HepG2 (cell line): ENCODE results near the gene TDRD9. TPM values are rescaled to one million over a fixed set of nuclear protein-coding genes. Genes with fewer than 3 reads are reported as not detected.

Source experiments
- ATAC-seq: fragments of 200-7000 bp; cut with Tn5 transposase; 3 replicates; pipeline ENCODE4 v1.9.1; 2020; ENCODE audit warnings: mild to moderate bottlenecking, moderate library complexity
- BruUV-seq: library from RNA; stranded (reverse); fragments of 400-500 nt; replicated peaks from 2 replicates; lab custom pipeline; 2021; lab: Mats Ljungman, UMichigan
- CTCF ChIA-PET: fragments of 300-600 bp; formaldehyde crosslinking; extraction: SDS; loops from one replicate; lab custom pipeline; 2021; ENCODE audit warnings: low total read pairs, inconsistent platforms, low intra/inter-chr PET ratio; lab: Yijun Ruan, JAX
- POLR2A ChIA-PET: fragments of 350-600 bp; sonication (Branson Sonifier 250); formaldehyde crosslinking; loops from one replicate; lab custom pipeline; 2020; ENCODE audit warnings: antibody characterized with exemption, inconsistent platforms; lab: Yijun Ruan, JAX
- DNase-seq: peaks from one replicate; pipeline ENCODE4 v3.0.0-alpha.2; 2015; ENCODE audit warnings: low spot score
- FAIRE-seq: peaks from 3 replicates; lab custom pipeline; 2011; peaks lifted over from hg19 to GRCh38; lab: Jason Lieb, UNC
- H2AFZ ChIP-seq: one replicate; pipeline ENCODE4 v1.6.1; 2011; ENCODE audit warnings: low read length, inconsistent platforms
- H3K27ac ChIP-seq: fragments of 300-600 bp; 3 replicates; pipeline ENCODE4 v1.8.0; 2011; ENCODE audit warnings: mixed run types, mild to moderate bottlenecking, mixed read lengths, low read length, inconsistent platforms; ENCODE audit not compliant: insufficient read depth; ENCODE audit errors: extremely low read length
- H3K27me3 ChIP-seq, 2 experiments: fragments of 200-600 bp in 1 of 2; 2 replicates in 1 of 2; 3 replicates in 1 of 2; pipeline versions ENCODE4 v1.6.0 to v1.8.0; 2011; ENCODE audit warnings: low read length in 2 of 2, mild to moderate bottlenecking in 2 of 2, moderate library complexity in 2 of 2, inconsistent platforms in 1 of 2; ENCODE audit not compliant: insufficient read depth in 2 of 2, control insufficient read depth in 1 of 2
- H3K36me3 ChIP-seq, 2 experiments: fragments of 200-600 bp in 1 of 2; replicated peaks in 1 of 2; 2 replicates in 1 of 2; 3 replicates in 1 of 2; pipeline versions ENCODE4 v1.5.1 to v1.8.0; 2011; ENCODE audit warnings: low read length in 2 of 2, inconsistent platforms in 1 of 2; ENCODE audit not compliant: insufficient read depth in 2 of 2, control insufficient read depth in 1 of 2
- H3K4me1 ChIP-seq: 2 replicates; pipeline ENCODE4 v1.5.1; 2012; ENCODE audit warnings: low read length, inconsistent platforms; ENCODE audit not compliant: insufficient read depth
- H3K4me2 ChIP-seq: 2 replicates; pipeline ENCODE4 v1.6.0; 2011; ENCODE audit warnings: low read depth, low read length, inconsistent platforms
- H3K4me3 ChIP-seq, 3 experiments: fragments of 200-600 bp in 1 of 3; sonication (generic), shearing (Covaris generic) in 1 of 3; replicated peaks in 1 of 3; 2 replicates each; pipeline ENCODE4 v1.5.1; 2011 to 2016; ENCODE audit warnings: low read length in 3 of 3, inconsistent platforms in 2 of 3, low read depth in 2 of 3, mild to moderate bottlenecking in 2 of 3, control low read depth in 1 of 3, mixed read lengths in 1 of 3; ENCODE audit not compliant: insufficient read depth in 1 of 3
- H3K79me2 ChIP-seq: one replicate; pipeline ENCODE4 v1.6.1; 2011; ENCODE audit warnings: low read length, inconsistent platforms; ENCODE audit not compliant: insufficient read depth
- H3K9ac ChIP-seq: 2 replicates; pipeline ENCODE4 v1.6.0; 2011; ENCODE audit warnings: mild to moderate bottlenecking, low read depth, low read length, inconsistent platforms; ENCODE audit not compliant: insufficient read depth
- H3K9me3 ChIP-seq: 2 replicates; pipeline ENCODE4 v1.5.1; 2012; ENCODE audit warnings: mild to moderate bottlenecking, low read length
- H4K20me1 ChIP-seq: 2 replicates; pipeline ENCODE4 v1.6.0; 2011; ENCODE audit warnings: inconsistent platforms, mild to moderate bottlenecking, low read length, moderate library complexity; ENCODE audit not compliant: insufficient read depth
- GRHL1 ChIP-seq: sonication (generic); formaldehyde crosslinking; conservative IDR thresholded peaks from 2 replicates; pipeline ENCODE4 v1.8.0; 2022; ENCODE audit warnings: missing genetic modification reagents
- HNRNPLL ChIP-seq: fragments of 200-400 bp; formaldehyde crosslinking; IDR thresholded peaks from 2 replicates; pipeline ENCODE4 v1.6.1; 2017; ENCODE audit warnings: mild to moderate bottlenecking, low read depth, low read length; ENCODE audit not compliant: poor library complexity, severe bottlenecking
- JARID2 ChIP-seq: sonication (generic); formaldehyde crosslinking; IDR thresholded peaks from 2 replicates; pipeline ENCODE4 v1.8.1; 2023; ENCODE audit warnings: missing genetic modification reagents, inconsistent platforms; ENCODE audit not compliant: insufficient replicate concordance
- JDP2 ChIP-seq: sonication (generic); formaldehyde crosslinking; IDR thresholded peaks from 2 replicates; pipeline ENCODE4 v1.8.1; 2022; ENCODE audit warnings: missing genetic modification reagents, borderline replicate concordance
- MEF2D ChIP-seq: sonication (generic); formaldehyde crosslinking; IDR thresholded peaks from 2 replicates; pipeline ENCODE4 v1.5.1; 2020; ENCODE audit warnings: mild to moderate bottlenecking, missing genetic modification reagents
- ZBTB38 ChIP-seq: sonication (generic); formaldehyde crosslinking; IDR thresholded peaks from 2 replicates; pipeline ENCODE4 v1.5.1; 2020; ENCODE audit warnings: mild to moderate bottlenecking, missing genetic modification reagents
- ZNF891 ChIP-seq: sonication (generic); formaldehyde crosslinking; IDR thresholded peaks from 2 replicates; pipeline ENCODE4 v1.5.0; 2020; ENCODE audit warnings: mild to moderate bottlenecking, missing genetic modification reagents
- WGBS: methylation state at CpG from one replicate; pipeline ENCODE4 v1.1.6; 2017; ENCODE audit warnings: low lambda C conversion rate; 5-methylcytosine and 5-hydroxymethylcytosine counted together
- in situ Hi-C: cut with HindIII; loops from 2 replicates; pipeline ENCODE4 v1.10.0; 2017; ENCODE audit warnings: low pct_unique_long_range_greater_than_20kb; ENCODE audit not compliant: extremely low pct_ligation_motif_present
- intact Hi-C: fragments of 100-400 bp; cut with micrococcal nuclease; formaldehyde crosslinking; loops from one replicate; pipeline ENCODE4 v1.10.0; 2022; ENCODE audit not compliant: unreplicated experiment
- polyA plus RNA-seq, 8 experiments: library from polyadenylated mRNA; depleted of rRNA in 3 of 8; stranded (reverse) in 7 of 8; unstranded in 1 of 8; fragments of >200 nt; fragmentation: Illumina TruSeq in 4 of 8; extraction: Trizol in 4 of 8; gene quantifications; 2 replicates each; pipeline versions ENCODE4 v1.2.1 to v1.2.3, GENCODE V29; 2011 to 2016; ENCODE audit warnings: low read depth in 4 of 8, missing spikeins in 1 of 8, mixed read lengths in 1 of 8; ENCODE audit not compliant: insufficient read depth in 1 of 8
- total RNA-seq, 5 experiments: library from RNA; depleted of rRNA; stranded (reverse); fragments of >200 nt; fragmentation: Illumina TruSeq; extraction: Trizol; gene quantifications; 2 replicates each; pipeline ENCODE4 v1.2.3, GENCODE V29; 2016; ENCODE audit warnings: low read depth in 1 of 5

The TDRD9 gene
- total and polyA plus RNA-seq, 2 of the 13 experiments (the other 11 are each of a cell fraction or from before 2014, with no cell fraction given) = not detected

- BruUV-seq = no TSS peak
- H3K4me1 ChIP-seq = no peaks in the 10 kb centered on the region
- DNase-seq (no peak), FAIRE-seq (no peak), ATAC-seq (no peak)
- peaks cover 0 to 30% of the 10 kb centered on the region in 2 experiments; a peak in 4 of 5 replicates for H3K27me3 ChIP-seq
- H3K79me2 ChIP-seq = no peaks in the 10 kb centered on the region
- no peak overlapping the region for H3K4me3 ChIP-seq
- H3K27ac ChIP-seq = no peak overlapping the region
- no peak overlapping the region for H3K4me2 ChIP-seq
- WGBS = 20% methylated on average over 15 of the region's 23 CpGs
- no peaks in the 10 kb centered on the region for H3K36me3 ChIP-seq
- H2AFZ ChIP-seq = no peak overlapping the region
- POLR2A ChIA-PET = no interaction called here
- intact Hi-C loops (no loop called here), in situ Hi-C loops (no loop called here)
- TF ChIP-seq JARID2 (CRISPR knock-in tag) (no peak), ZNF891 (CRISPR knock-in tag) (no peak), ZBTB38 (CRISPR knock-in tag) (no peak), JDP2 (CRISPR knock-in tag) (no peak), MEF2D (CRISPR knock-in tag) (no peak), HNRNPLL (no peak), GRHL1 (CRISPR knock-in tag) (no peak)
- H3K9ac ChIP-seq = no peak overlapping the region
- H4K20me1 ChIP-seq = no peaks in the 10 kb centered on the region
- no peaks in the 10 kb centered on the region for H3K9me3 ChIP-seq
- CTCF ChIA-PET = no interaction called here
These were observed 152.4 kb downstream of the TDRD9 start for GRCh38 chr14:104080376-104081260.
